GM23338 (cell line): ENCODE data around the gene PIK3R5. TPM values are rescaled to one million over a fixed set of nuclear protein-coding genes. Genes with fewer than 3 reads are reported as not detected.

ENCODE experiments used
- ATAC-seq: fragments of 200-7000 bp; cut with Tn5 transposase; 3 replicates; pipeline ENCODE4 v1.9.1; 2020
- DNase-seq: peaks from one replicate; pipeline ENCODE4 v3.0.0-alpha.2; 2015; ENCODE audit warnings: low spot score
- H2AFZ ChIP-seq: fragments of 200-600 bp; sonication (generic); 2 replicates; pipeline ENCODE4 v1.8.0; 2016; ENCODE audit warnings: antibody characterized with exemption, mild to moderate bottlenecking, moderate library complexity
- H3F3A ChIP-seq: fragments of 200-600 bp; sonication (generic); replicated peaks from 2 replicates; pipeline ENCODE4 v1.8.0; 2017; ENCODE audit warnings: antibody characterized with exemption, mixed run types, low read depth
- H3K27ac ChIP-seq: fragments of 200-600 bp; sonication (generic); 2 replicates; pipeline ENCODE4 v1.6.1; 2016; ENCODE audit warnings: low read depth
- H3K27me3 ChIP-seq: fragments of 200-600 bp; sonication (generic); 2 replicates; pipeline ENCODE4 v1.8.0; 2016; ENCODE audit warnings: mild to moderate bottlenecking, mixed run types, moderate library complexity; ENCODE audit not compliant: insufficient read depth
- H3K36me3 ChIP-seq: fragments of 200-600 bp; sonication (generic); 2 replicates; pipeline ENCODE4 v1.8.0; 2016; ENCODE audit warnings: mild to moderate bottlenecking; ENCODE audit not compliant: insufficient read depth
- H3K4me1 ChIP-seq: fragments of 200-600 bp; sonication (generic); 2 replicates; pipeline ENCODE4 v1.8.0; 2016; ENCODE audit warnings: mild to moderate bottlenecking, moderate library complexity; ENCODE audit not compliant: insufficient read depth
- H3K4me2 ChIP-seq: fragments of 200-600 bp; sonication (generic); 2 replicates; pipeline ENCODE4 v1.7.1; 2017; ENCODE audit warnings: mixed run types
- H3K4me3 ChIP-seq: fragments of 200-600 bp; sonication (generic); 2 replicates; pipeline ENCODE4 v1.6.1; 2016; ENCODE audit warnings: mixed run types
- H3K79me2 ChIP-seq: fragments of 200-600 bp; sonication (generic); replicated peaks from 2 replicates; pipeline ENCODE4 v1.8.0; 2017; ENCODE audit warnings: mild to moderate bottlenecking; ENCODE audit not compliant: insufficient read depth
- H3K9me2 ChIP-seq: fragments of 200-600 bp; sonication (generic); 2 replicates; pipeline ENCODE4 v1.8.0; 2017; ENCODE audit not compliant: insufficient read depth
- H4K20me1 ChIP-seq: fragments of 200-600 bp; sonication (generic); replicated peaks from 2 replicates; pipeline ENCODE4 v1.8.0; 2017; ENCODE audit warnings: mild to moderate bottlenecking; ENCODE audit not compliant: insufficient read depth
- H3K27ac Mint-ChIP-seq: 2 replicates; pipeline ENCODE4 v1.8.0; 2020; ENCODE audit warnings: inconsistent platforms, mild to moderate bottlenecking, moderate library complexity, mixed read lengths
- H3K27me3 Mint-ChIP-seq: 3 replicates; pipeline ENCODE4 v1.8.0; 2022; ENCODE audit warnings: low read depth, mild to moderate bottlenecking, moderate library complexity, mixed read lengths, inconsistent platforms; ENCODE audit not compliant: insufficient read depth, poor library complexity
- H3K36me3 Mint-ChIP-seq: 3 replicates; pipeline ENCODE4 v1.8.0; 2021; ENCODE audit warnings: low read depth, mild to moderate bottlenecking, inconsistent platforms, moderate library complexity, mixed read lengths
- H3K4me1 Mint-ChIP-seq: 3 replicates; pipeline ENCODE4 v1.8.0; 2020; ENCODE audit warnings: mild to moderate bottlenecking, inconsistent platforms, mixed read lengths
- H3K4me3 Mint-ChIP-seq: 3 replicates; pipeline ENCODE4 v1.8.0; 2021; ENCODE audit warnings: moderate library complexity, mild to moderate bottlenecking, inconsistent platforms, mixed read lengths
- H3K9me3 Mint-ChIP-seq: 3 replicates; pipeline ENCODE4 v1.8.0; 2020; ENCODE audit warnings: moderate library complexity, mild to moderate bottlenecking, inconsistent platforms, mixed read lengths
- CREB1 ChIP-seq: fragments of 250-450 bp; sonication (Bioruptor Pico); IDR thresholded peaks from 2 replicates; pipeline ENCODE4 v1.5.0; 2020; ENCODE audit warnings: low read depth, mild to moderate bottlenecking, moderate library complexity
- EZH2 ChIP-seq: fragments of 200-600 bp; sonication (generic); IDR thresholded peaks from one replicate; pipeline ENCODE4 v1.8.0; 2017; ENCODE audit warnings: antibody characterized with exemption, mild to moderate bottlenecking, low read depth; ENCODE audit not compliant: unreplicated experiment
- JUNB ChIP-seq: IDR thresholded peaks from one replicate; pipeline ENCODE4 v1.6.1; 2016; ENCODE audit warnings: antibody characterized with exemption; ENCODE audit not compliant: unreplicated experiment
- NANOG ChIP-seq: IDR thresholded peaks from 2 replicates; pipeline ENCODE4 v1.6.1; 2016; ENCODE audit warnings: antibody characterized with exemption, borderline replicate concordance
- POLR2AphosphoS5 ChIP-seq: IDR thresholded peaks from 2 replicates; pipeline ENCODE4 v1.6.1; 2016; ENCODE audit warnings: antibody characterized with exemption, low read depth
- ZNF114 ChIP-seq: fragments of 250-450 bp; sonication (Bioruptor Pico); IDR thresholded peaks from 2 replicates; pipeline ENCODE4 v1.5.0; 2020; ENCODE audit warnings: mild to moderate bottlenecking, moderate library complexity
- polyA plus RNA-seq: library from polyadenylated mRNA; unstranded; fragments of >200 nt; fragmentation: Nextera tagmentation; extraction: Ambion mirVana; gene quantifications from 2 replicates; pipeline ENCODE4 v1.2.1, GENCODE V29; 2016
- total RNA-seq: library from RNA; depleted of rRNA; stranded (reverse); fragments of >200 nt; shearing (Covaris generic); gene quantifications from 2 replicates; pipeline ENCODE4 v1.2.3, GENCODE V29; 2014
- TF ChIP-seq, protein P1 (sequence below), 2 experiments: fragments of 200-600 bp in 1 of 2; sonication (generic) in 1 of 2; conservative IDR thresholded peaks; 2 replicates each; pipeline versions ENCODE4 v1.5.1 to v1.6.1; 2016 to 2017; ENCODE audit warnings: antibody characterized with exemption in 2 of 2, low read depth in 2 of 2, mild to moderate bottlenecking in 2 of 2, moderate library complexity in 1 of 2
- TF ChIP-seq, protein P2 (sequence below): IDR thresholded peaks from one replicate; pipeline ENCODE4 v1.6.1; 2018; ENCODE audit warnings: antibody characterized with exemption; ENCODE audit not compliant: unreplicated experiment
- TF ChIP-seq, protein P3 (sequence below): fragments of 250-450 bp; sonication (Bioruptor Pico); IDR thresholded peaks from 2 replicates; pipeline ENCODE4 v1.5.0; 2020; ENCODE audit warnings: mild to moderate bottlenecking, moderate library complexity

Gene PIK3R5
- total and polyA plus RNA-seq, 2 experiments from 2014 or later = 1.7 to 9.4 TPM

DNA sequence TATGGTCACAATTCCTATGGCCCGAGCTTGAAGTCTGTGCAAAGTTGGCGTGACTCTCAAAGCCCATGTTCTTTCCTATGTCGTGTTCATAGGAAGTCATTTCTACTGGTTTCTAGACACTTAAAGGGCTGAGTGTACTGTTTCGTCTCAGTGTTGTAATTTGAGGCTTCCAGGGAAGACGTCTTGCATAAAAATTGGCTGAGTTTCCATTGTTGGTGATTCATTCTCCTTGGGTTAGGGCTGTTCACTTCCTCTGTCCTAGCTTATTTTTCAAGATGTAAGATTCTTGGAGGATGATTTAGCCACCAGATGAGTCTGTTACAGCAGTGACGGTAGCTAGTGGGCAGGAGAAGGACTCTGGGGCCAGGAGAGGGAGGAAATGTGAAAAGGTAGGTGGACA, 43.1 kb downstream of the PIK3R5 start:
- no peak overlapping the region for H3K4me3 Mint-ChIP-seq
- no peak overlapping the region for H3K27ac ChIP-seq
- peaks cover 16% of the 10 kb centered on the region for H3K9me3 Mint-ChIP-seq

More for the DNA sequence above, 43.1 kb downstream of the PIK3R5 start:
- Mint-ChIP-seq H3K27ac (no peak overlapping the region), H3K36me3 (peaks cover 2% of the 10 kb centered on the region; the same call in 2 of the 3 replicates), H3K4me1 (no peaks in the 10 kb centered on the region), H3K27me3 (peaks cover 3% of the 10 kb centered on the region)
- TF ChIP-seq CREB1 (CRISPR knock-in tag) (no peak), JUNB (no peak), ZNF114 (CRISPR knock-in tag) (no peak), NANOG (no peak), POLR2AphosphoS5 (no peak), EZH2 (no peak)
- TF ChIP-seq, protein P1, sequence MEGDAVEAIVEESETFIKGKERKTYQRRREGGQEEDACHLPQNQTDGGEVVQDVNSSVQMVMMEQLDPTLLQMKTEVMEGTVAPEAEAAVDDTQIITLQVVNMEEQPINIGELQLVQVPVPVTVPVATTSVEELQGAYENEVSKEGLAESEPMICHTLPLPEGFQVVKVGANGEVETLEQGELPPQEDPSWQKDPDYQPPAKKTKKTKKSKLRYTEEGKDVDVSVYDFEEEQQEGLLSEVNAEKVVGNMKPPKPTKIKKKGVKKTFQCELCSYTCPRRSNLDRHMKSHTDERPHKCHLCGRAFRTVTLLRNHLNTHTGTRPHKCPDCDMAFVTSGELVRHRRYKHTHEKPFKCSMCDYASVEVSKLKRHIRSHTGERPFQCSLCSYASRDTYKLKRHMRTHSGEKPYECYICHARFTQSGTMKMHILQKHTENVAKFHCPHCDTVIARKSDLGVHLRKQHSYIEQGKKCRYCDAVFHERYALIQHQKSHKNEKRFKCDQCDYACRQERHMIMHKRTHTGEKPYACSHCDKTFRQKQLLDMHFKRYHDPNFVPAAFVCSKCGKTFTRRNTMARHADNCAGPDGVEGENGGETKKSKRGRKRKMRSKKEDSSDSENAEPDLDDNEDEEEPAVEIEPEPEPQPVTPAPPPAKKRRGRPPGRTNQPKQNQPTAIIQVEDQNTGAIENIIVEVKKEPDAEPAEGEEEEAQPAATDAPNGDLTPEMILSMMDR (conservative IDR thresholded peaks at IDR 0.05; ENCODE audit: low read depth in 2 of 2) = no peak
- TF ChIP-seq, protein P2, sequence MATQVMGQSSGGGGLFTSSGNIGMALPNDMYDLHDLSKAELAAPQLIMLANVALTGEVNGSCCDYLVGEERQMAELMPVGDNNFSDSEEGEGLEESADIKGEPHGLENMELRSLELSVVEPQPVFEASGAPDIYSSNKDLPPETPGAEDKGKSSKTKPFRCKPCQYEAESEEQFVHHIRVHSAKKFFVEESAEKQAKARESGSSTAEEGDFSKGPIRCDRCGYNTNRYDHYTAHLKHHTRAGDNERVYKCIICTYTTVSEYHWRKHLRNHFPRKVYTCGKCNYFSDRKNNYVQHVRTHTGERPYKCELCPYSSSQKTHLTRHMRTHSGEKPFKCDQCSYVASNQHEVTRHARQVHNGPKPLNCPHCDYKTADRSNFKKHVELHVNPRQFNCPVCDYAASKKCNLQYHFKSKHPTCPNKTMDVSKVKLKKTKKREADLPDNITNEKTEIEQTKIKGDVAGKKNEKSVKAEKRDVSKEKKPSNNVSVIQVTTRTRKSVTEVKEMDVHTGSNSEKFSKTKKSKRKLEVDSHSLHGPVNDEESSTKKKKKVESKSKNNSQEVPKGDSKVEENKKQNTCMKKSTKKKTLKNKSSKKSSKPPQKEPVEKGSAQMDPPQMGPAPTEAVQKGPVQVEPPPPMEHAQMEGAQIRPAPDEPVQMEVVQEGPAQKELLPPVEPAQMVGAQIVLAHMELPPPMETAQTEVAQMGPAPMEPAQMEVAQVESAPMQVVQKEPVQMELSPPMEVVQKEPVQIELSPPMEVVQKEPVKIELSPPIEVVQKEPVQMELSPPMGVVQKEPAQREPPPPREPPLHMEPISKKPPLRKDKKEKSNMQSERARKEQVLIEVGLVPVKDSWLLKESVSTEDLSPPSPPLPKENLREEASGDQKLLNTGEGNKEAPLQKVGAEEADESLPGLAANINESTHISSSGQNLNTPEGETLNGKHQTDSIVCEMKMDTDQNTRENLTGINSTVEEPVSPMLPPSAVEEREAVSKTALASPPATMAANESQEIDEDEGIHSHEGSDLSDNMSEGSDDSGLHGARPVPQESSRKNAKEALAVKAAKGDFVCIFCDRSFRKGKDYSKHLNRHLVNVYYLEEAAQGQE = no peak
- TF ChIP-seq, protein P3, sequence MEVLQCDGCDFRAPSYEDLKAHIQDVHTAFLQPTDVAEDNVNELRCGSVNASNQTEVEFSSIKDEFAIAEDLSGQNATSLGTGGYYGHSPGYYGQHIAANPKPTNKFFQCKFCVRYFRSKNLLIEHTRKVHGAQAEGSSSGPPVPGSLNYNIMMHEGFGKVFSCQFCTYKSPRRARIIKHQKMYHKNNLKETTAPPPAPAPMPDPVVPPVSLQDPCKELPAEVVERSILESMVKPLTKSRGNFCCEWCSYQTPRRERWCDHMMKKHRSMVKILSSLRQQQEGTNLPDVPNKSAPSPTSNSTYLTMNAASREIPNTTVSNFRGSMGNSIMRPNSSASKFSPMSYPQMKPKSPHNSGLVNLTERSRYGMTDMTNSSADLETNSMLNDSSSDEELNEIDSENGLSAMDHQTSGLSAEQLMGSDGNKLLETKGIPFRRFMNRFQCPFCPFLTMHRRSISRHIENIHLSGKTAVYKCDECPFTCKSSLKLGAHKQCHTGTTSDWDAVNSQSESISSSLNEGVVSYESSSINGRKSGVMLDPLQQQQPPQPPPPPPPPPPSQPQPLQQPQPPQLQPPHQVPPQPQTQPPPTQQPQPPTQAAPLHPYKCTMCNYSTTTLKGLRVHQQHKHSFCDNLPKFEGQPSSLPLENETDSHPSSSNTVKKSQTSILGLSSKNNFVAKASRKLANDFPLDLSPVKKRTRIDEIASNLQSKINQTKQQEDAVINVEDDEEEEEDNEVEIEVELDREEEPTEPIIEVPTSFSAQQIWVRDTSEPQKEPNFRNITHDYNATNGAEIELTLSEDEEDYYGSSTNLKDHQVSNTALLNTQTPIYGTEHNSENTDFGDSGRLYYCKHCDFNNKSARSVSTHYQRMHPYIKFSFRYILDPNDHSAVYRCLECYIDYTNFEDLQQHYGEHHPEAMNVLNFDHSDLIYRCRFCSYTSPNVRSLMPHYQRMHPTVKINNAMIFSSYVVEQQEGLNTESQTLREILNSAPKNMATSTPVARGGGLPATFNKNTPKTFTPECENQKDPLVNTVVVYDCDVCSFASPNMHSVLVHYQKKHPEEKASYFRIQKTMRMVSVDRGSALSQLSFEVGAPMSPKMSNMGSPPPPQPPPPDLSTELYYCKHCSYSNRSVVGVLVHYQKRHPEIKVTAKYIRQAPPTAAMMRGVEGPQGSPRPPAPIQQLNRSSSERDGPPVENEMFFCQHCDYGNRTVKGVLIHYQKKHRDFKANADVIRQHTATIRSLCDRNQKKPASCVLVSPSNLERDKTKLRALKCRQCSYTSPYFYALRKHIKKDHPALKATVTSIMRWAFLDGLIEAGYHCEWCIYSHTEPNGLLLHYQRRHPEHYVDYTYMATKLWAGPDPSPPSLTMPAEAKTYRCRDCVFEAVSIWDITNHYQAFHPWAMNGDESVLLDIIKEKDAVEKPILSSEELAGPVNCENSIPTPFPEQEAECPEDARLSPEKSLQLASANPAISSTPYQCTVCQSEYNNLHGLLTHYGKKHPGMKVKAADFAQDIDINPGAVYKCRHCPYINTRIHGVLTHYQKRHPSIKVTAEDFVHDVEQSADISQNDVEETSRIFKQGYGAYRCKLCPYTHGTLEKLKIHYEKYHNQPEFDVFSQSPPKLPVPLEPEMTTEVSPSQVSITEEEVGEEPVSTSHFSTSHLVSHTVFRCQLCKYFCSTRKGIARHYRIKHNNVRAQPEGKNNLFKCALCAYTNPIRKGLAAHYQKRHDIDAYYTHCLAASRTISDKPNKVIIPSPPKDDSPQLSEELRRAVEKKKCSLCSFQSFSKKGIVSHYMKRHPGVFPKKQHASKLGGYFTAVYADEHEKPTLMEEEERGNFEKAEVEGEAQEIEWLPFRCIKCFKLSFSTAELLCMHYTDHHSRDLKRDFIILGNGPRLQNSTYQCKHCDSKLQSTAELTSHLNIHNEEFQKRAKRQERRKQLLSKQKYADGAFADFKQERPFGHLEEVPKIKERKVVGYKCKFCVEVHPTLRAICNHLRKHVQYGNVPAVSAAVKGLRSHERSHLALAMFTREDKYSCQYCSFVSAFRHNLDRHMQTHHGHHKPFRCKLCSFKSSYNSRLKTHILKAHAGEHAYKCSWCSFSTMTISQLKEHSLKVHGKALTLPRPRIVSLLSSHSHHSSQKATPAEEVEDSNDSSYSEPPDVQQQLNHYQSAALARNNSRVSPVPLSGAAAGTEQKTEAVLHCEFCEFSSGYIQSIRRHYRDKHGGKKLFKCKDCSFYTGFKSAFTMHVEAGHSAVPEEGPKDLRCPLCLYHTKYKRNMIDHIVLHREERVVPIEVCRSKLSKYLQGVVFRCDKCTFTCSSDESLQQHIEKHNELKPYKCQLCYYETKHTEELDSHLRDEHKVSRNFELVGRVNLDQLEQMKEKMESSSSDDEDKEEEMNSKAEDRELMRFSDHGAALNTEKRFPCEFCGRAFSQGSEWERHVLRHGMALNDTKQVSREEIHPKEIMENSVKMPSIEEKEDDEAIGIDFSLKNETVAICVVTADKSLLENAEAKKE = no peak
- no peaks in the 10 kb centered on the region for H3K79me2 ChIP-seq
- no peaks in the 10 kb centered on the region for H3K36me3 ChIP-seq
- H3K27me3 ChIP-seq = no peaks in the 10 kb centered on the region
- H4K20me1 ChIP-seq = no peaks in the 10 kb centered on the region
- no peak for ATAC-seq
- peaks cover 4% of the 10 kb centered on the region for H3K9me2 ChIP-seq
- H3K4me1 ChIP-seq = no peaks in the 10 kb centered on the region
- H3F3A ChIP-seq = no peaks in the 10 kb centered on the region
- H3K4me3 ChIP-seq = no peak overlapping the region
- no peak overlapping the region for H2AFZ ChIP-seq
- no peak overlapping the region for H3K4me2 ChIP-seq
- no peak for DNase-seq
